ENCODE measurements around the gene FRYL.

Gene FRYL

GRCh38 chr4:48786549-48786948 lies 6.5 kb upstream of the FRYL start:
- no peak for TF ChIP-seq POLR2AphosphoS5 (IDR thresholded peaks at IDR 0.05; ENCODE audit: low read depth, low read length)
- TF ChIP-seq TAF1 (IDR thresholded peaks at IDR 0.05; ENCODE audit: borderline replicate concordance, insufficient read depth, low read length): no peak
- TF ChIP-seq SIN3A (IDR thresholded peaks at IDR 0.05; ENCODE audit: borderline replicate concordance, insufficient read depth, low read length): no peak
- TF ChIP-seq REST (IDR thresholded peaks at IDR 0.05; ENCODE audit: insufficient read depth in 1 of 2, low read depth in 2 of 2, low read length in 2 of 2): no peak
- no peak for TF ChIP-seq FOXP2 (optimal IDR thresholded peaks at IDR 0.05; ENCODE audit: borderline replicate concordance, extremely low read depth, extremely low read length, insufficient read depth)

- TF ChIP-seq REST (IDR thresholded peaks at IDR 0.05; ENCODE audit: insufficient read depth in 1 of 2, low read depth in 2 of 2, low read length in 2 of 2): no peak
- no peak for TF ChIP-seq TAF1 (IDR thresholded peaks at IDR 0.05; ENCODE audit: borderline replicate concordance, insufficient read depth, low read length)
Observed at GRCh38 chr4:48785302-48785701, 5.2 kb upstream of the FRYL start.

GRCh38 chr4:48781968-48782367 lies 1.9 kb upstream of the FRYL start:
- no peak for TF ChIP-seq REST (IDR thresholded peaks at IDR 0.05; ENCODE audit: insufficient read depth in 1 of 2, low read depth in 2 of 2, low read length in 2 of 2)
- TF ChIP-seq POLR2AphosphoS5 (IDR thresholded peaks at IDR 0.05; ENCODE audit: low read depth, low read length): no peak
- TF ChIP-seq FOXP2 (optimal IDR thresholded peaks at IDR 0.05; ENCODE audit: borderline replicate concordance, extremely low read depth, extremely low read length, insufficient read depth): no peak
- TF ChIP-seq TAF1 (IDR thresholded peaks at IDR 0.05; ENCODE audit: borderline replicate concordance, insufficient read depth, low read length): no peak
- TF ChIP-seq SIN3A (IDR thresholded peaks at IDR 0.05; ENCODE audit: borderline replicate concordance, insufficient read depth, low read length): no peak

GRCh38 chr4:48780865-48781214 lies 761 bp upstream of the FRYL start:
- TF ChIP-seq POLR2AphosphoS5 (IDR thresholded peaks at IDR 0.05; ENCODE audit: low read depth, low read length): no peak
- TF ChIP-seq SIN3A (IDR thresholded peaks at IDR 0.05; ENCODE audit: borderline replicate concordance, insufficient read depth, low read length): no peak
- no peak for TF ChIP-seq FOXP2 (optimal IDR thresholded peaks at IDR 0.05; ENCODE audit: borderline replicate concordance, extremely low read depth, extremely low read length, insufficient read depth)
- TF ChIP-seq TAF1 (IDR thresholded peaks at IDR 0.05; ENCODE audit: borderline replicate concordance, insufficient read depth, low read length): no peak
- no peak for TF ChIP-seq REST (IDR thresholded peaks at IDR 0.05; ENCODE audit: insufficient read depth in 1 of 2, low read depth in 2 of 2, low read length in 2 of 2)
